ENCODE results near the gene SPATA20. TPM values are rescaled to one million over a fixed set of nuclear protein-coding genes. Genes with fewer than 3 reads are reported as not detected.

SPATA20 gene
- total and polyA plus RNA-seq, 2 of the 13 experiments (the other 11 are each of a cell fraction or from before 2014, with no cell fraction given), result 36.1 to 64.8 TPM

- TF ChIP-seq, protein P1, sequence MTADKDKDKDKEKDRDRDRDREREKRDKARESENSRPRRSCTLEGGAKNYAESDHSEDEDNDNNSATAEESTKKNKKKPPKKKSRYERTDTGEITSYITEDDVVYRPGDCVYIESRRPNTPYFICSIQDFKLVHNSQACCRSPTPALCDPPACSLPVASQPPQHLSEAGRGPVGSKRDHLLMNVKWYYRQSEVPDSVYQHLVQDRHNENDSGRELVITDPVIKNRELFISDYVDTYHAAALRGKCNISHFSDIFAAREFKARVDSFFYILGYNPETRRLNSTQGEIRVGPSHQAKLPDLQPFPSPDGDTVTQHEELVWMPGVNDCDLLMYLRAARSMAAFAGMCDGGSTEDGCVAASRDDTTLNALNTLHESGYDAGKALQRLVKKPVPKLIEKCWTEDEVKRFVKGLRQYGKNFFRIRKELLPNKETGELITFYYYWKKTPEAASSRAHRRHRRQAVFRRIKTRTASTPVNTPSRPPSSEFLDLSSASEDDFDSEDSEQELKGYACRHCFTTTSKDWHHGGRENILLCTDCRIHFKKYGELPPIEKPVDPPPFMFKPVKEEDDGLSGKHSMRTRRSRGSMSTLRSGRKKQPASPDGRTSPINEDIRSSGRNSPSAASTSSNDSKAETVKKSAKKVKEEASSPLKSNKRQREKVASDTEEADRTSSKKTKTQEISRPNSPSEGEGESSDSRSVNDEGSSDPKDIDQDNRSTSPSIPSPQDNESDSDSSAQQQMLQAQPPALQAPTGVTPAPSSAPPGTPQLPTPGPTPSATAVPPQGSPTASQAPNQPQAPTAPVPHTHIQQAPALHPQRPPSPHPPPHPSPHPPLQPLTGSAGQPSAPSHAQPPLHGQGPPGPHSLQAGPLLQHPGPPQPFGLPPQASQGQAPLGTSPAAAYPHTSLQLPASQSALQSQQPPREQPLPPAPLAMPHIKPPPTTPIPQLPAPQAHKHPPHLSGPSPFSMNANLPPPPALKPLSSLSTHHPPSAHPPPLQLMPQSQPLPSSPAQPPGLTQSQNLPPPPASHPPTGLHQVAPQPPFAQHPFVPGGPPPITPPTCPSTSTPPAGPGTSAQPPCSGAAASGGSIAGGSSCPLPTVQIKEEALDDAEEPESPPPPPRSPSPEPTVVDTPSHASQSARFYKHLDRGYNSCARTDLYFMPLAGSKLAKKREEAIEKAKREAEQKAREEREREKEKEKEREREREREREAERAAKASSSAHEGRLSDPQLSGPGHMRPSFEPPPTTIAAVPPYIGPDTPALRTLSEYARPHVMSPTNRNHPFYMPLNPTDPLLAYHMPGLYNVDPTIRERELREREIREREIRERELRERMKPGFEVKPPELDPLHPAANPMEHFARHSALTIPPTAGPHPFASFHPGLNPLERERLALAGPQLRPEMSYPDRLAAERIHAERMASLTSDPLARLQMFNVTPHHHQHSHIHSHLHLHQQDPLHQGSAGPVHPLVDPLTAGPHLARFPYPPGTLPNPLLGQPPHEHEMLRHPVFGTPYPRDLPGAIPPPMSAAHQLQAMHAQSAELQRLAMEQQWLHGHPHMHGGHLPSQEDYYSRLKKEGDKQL (CRISPR knock-in tag; IDR thresholded peaks at IDR 0.05; ENCODE audit: low read depth), result peak; percentile 72; the same call in 1 of the 2 replicates
- TF ChIP-seq, protein P2, sequence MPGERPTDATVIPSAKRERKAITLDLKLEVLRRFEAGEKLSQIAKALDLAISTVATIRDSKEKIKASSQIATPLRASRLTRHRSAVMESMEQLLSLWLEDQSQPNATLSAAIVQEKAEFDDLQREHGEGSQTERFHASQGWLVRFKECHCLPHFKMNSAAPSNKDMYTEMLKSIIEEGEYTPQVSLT (CRISPR knock-in tag; IDR thresholded peaks at IDR 0.05; ENCODE audit: borderline replicate concordance, low read depth), result no peak
- TF ChIP-seq ZNF430 (CRISPR knock-in tag; IDR thresholded peaks at IDR 0.05) (peak; percentile 77; the same call in 1 of the 2 replicates), AKAP8 (CRISPR knock-in tag; IDR thresholded peaks at IDR 0.05) (no peak), EZH2 (conservative IDR thresholded peaks at IDR 0.05; ENCODE audit: low read depth, low read length) (no peak), ZNF331 (CRISPR knock-in tag; IDR thresholded peaks at IDR 0.05) (peak; percentile 93), PAWR (CRISPR knock-in tag; IDR thresholded peaks at IDR 0.05; ENCODE audit: borderline replicate concordance) (no peak), PRPF4 (IDR thresholded peaks at IDR 0.05; ENCODE audit: low read depth, low read length, poor library complexity, severe bottlenecking) (no peak), MLLT10 (CRISPR knock-in tag; IDR thresholded peaks at IDR 0.05) (no peak), MXI1 (IDR thresholded peaks at IDR 0.05; ENCODE audit: borderline replicate concordance, low read depth, low read length) (no peak; the same call in 2 of the 3 replicates), ZBTB38 (CRISPR knock-in tag; IDR thresholded peaks at IDR 0.05) (no peak; the same call in 1 of the 2 replicates), FOSL2 (CRISPR knock-in tag; IDR thresholded peaks at IDR 0.05) (peak; percentile 84), ZNF501 (CRISPR knock-in tag; IDR thresholded peaks at IDR 0.05) (no peak; the same call in 1 of the 2 replicates)
- TF ChIP-seq, protein P3, sequence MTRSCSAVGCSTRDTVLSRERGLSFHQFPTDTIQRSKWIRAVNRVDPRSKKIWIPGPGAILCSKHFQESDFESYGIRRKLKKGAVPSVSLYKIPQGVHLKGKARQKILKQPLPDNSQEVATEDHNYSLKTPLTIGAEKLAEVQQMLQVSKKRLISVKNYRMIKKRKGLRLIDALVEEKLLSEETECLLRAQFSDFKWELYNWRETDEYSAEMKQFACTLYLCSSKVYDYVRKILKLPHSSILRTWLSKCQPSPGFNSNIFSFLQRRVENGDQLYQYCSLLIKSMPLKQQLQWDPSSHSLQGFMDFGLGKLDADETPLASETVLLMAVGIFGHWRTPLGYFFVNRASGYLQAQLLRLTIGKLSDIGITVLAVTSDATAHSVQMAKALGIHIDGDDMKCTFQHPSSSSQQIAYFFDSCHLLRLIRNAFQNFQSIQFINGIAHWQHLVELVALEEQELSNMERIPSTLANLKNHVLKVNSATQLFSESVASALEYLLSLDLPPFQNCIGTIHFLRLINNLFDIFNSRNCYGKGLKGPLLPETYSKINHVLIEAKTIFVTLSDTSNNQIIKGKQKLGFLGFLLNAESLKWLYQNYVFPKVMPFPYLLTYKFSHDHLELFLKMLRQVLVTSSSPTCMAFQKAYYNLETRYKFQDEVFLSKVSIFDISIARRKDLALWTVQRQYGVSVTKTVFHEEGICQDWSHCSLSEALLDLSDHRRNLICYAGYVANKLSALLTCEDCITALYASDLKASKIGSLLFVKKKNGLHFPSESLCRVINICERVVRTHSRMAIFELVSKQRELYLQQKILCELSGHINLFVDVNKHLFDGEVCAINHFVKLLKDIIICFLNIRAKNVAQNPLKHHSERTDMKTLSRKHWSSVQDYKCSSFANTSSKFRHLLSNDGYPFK (CRISPR knock-in tag; IDR thresholded peaks at IDR 0.05; ENCODE audit: borderline replicate concordance), result peak; percentile 30; the same call in 1 of the 2 replicates
- TF ChIP-seq, protein P4, sequence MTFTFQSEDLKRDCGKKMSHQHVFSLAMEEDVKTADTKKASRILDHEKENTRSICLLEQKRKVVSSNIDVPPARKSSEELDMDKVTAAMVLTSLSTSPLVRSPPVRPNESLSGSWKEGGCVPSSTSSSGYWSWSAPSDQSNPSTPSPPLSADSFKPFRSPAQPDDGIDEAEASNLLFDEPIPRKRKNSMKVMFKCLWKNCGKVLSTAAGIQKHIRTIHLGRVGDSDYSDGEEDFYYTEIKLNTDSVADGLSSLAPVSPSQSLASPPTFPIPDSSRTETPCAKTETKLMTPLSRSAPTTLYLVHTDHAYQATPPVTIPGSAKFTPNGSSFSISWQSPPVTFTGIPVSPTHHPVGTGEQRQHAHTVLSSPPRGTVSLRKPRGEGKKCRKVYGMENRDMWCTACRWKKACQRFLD (CRISPR knock-in tag; IDR thresholded peaks at IDR 0.05; ENCODE audit: borderline replicate concordance), result no peak
- TF ChIP-seq, protein P5, sequence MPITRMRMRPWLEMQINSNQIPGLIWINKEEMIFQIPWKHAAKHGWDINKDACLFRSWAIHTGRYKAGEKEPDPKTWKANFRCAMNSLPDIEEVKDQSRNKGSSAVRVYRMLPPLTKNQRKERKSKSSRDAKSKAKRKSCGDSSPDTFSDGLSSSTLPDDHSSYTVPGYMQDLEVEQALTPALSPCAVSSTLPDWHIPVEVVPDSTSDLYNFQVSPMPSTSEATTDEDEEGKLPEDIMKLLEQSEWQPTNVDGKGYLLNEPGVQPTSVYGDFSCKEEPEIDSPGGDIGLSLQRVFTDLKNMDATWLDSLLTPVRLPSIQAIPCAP (CRISPR knock-in tag; IDR thresholded peaks at IDR 0.05; ENCODE audit: low read depth), result no peak; the same call in 1 of the 2 replicates
These were observed 3.9 kb upstream of the SPATA20 start (continued) for GRCh38 chr17:50542795-50543774.

All from HepG2 (cell line).